ENCODE results near the gene CCR4.
A peak's percentile ranks its signal among the peaks of the same experiment; 100 is the strongest.
"Not testable (repeated sequence)": the region's sequence is repeated elsewhere in the genome, so short reads cannot be mapped to it uniquely, and the experiment has no call there.

CCR4 gene

DNA sequence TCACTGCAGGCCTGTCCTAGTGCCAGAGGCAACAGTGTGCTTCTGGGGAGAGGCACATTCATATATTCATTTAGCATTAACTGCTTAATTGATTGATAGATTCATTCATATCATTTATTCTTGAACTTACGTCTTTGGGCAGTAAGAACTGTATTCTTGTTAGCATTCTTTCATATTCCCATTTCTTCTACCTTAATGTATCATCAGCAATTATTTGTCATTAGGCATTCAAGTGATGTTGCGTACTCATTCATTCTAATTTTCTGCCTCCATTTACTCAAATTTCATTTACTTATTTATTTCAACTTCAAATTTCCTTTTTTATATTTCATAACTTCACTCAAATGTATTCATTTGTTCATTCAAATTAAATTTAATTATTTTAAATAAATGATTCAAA lies 31.5 kb upstream of the CCR4 start:
- H3K4me3 ChIP-seq (ENCODE audit: low read depth, low read length), result no peak overlapping the region
- no peak for TF ChIP-seq CTCF (IDR thresholded peaks at IDR 0.05; ENCODE audit: borderline replicate concordance, insufficient read depth, low read depth, low read length)

- H3K4me3 ChIP-seq (ENCODE audit: low read depth, low read length), result no peak overlapping the region
- no peak for TF ChIP-seq CTCF (IDR thresholded peaks at IDR 0.05; ENCODE audit: borderline replicate concordance, insufficient read depth, low read depth, low read length)
Observed at GRCh38 chr3:32922078-32922477, 29.4 kb upstream of the CCR4 start.

- H3K4me3 ChIP-seq (ENCODE audit: low read depth, low read length), result no peak overlapping the region
Observed at GRCh38 chr3:32930161-32930560, 21.3 kb upstream of the CCR4 start.

GRCh38 chr3:32931273-32931672 lies 20.2 kb upstream of the CCR4 start:
- H3K4me3 ChIP-seq (ENCODE audit: low read depth, low read length), result not testable (repeated sequence)

More at GRCh38 chr3:32930161-32930560, 21.3 kb upstream of the CCR4 start:
- TF ChIP-seq CTCF (IDR thresholded peaks at IDR 0.05; ENCODE audit: borderline replicate concordance, insufficient read depth, low read depth, low read length), result no peak

DNA sequence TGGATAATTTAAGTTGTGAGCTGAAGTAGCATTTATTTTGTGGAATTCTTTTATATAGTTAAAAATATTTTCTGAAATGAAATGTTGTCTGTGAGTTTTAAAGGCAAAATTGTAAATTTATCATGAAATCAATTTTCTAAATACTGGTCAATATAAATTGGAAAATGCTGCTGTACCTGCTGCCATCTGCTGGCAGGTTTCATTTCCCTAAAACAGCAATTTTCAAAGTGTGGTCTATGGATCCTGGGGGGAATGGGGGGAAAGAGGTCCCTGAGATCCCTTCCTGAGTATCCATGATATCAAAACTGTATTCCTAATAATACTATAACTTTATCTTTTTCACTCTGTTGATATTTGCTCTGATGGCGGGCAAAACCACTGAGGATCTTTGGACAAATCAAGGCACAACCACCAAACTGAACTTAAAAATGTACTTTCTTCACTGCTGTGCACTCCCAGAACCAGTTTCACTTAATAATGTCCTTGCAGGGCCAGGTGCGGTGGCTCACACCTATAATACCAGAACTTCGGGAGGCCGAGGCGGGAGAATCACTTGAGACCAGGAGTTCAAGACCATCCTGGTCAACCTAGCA lies 17.2 kb upstream of the CCR4 start:
- H3K4me3 ChIP-seq (ENCODE audit: low read depth, low read length), result no peak overlapping the region
- peak; percentile 49; the same call in 1 of the 2 replicates for TF ChIP-seq CTCF (IDR thresholded peaks at IDR 0.05; ENCODE audit: borderline replicate concordance, insufficient read depth, low read depth, low read length)

DNA sequence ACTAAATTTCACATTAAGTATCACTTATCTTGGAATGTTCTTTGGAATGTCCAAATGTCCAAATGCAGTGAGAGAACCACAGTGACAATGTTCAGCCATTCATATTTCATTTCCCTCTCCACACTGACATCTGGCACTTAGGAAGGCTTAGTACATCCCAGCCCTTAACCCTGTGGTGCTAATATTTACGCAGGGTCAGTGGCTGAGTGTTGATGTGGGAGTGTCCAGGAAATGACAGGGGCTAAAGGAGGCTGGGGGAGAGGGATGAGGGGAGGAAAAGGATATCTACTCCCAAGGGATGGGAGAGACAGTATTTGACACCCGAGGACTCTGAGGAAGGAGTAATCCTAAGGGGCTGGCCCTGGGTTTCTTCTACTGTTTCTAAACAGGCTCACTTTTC lies 14.1 kb upstream of the CCR4 start:
- TF ChIP-seq CTCF (IDR thresholded peaks at IDR 0.05; ENCODE audit: borderline replicate concordance, insufficient read depth, low read depth, low read length), result no peak
- H3K4me3 ChIP-seq (ENCODE audit: low read depth, low read length), result no peak overlapping the region

- not testable (repeated sequence) for H3K4me3 ChIP-seq (ENCODE audit: low read depth, low read length)
Observed at GRCh38 chr3:32939531-32940284, 11.7 kb upstream of the CCR4 start.

- TF ChIP-seq CTCF (IDR thresholded peaks at IDR 0.05; ENCODE audit: borderline replicate concordance, insufficient read depth, low read depth, low read length), result no peak
- H3K4me3 ChIP-seq (ENCODE audit: low read depth, low read length), result no peak overlapping the region
Observed at GRCh38 chr3:32940726-32941125, 10.7 kb upstream of the CCR4 start.
